Activated CD4-positive, CD25-positive, alpha-beta regulatory T cell treated with anti-CD3 and anti-CD28 coated beads, Interleukin-2, amount 50 U/mL, for 16 hours (primary cell): ENCODE measurements around the gene CRTC1.

ENCODE experiments used
- DNase-seq: peaks from one replicate; pipeline ENCODE4 v3.0.0-alpha.2; 2020; ENCODE audit warnings: low read depth, low spot score

The CRTC1 gene

GRCh38 chr19:18745012-18745735, 61.7 kb downstream of the CRTC1 start:
- DNase-seq = no peak

- DNase-seq = no peak
Measured at GRCh38 chr19:18745931-18746330, 62.5 kb downstream of the CRTC1 start.

GRCh38 chr19:18746401-18747325, 63.2 kb downstream of the CRTC1 start:
- DNase-seq = no peak

GRCh38 chr19:18749362-18750231, 66.1 kb downstream of the CRTC1 start:
- no peak for DNase-seq

- DNase-seq = no peak
Measured at GRCh38 chr19:18750295-18750970, 67.0 kb downstream of the CRTC1 start.

- no peak for DNase-seq
Measured at GRCh38 chr19:18751571-18751970, 68.1 kb downstream of the CRTC1 start.

- no peak for DNase-seq
Measured at GRCh38 chr19:18754501-18754900, 71.0 kb downstream of the CRTC1 start.

- no peak for DNase-seq
Measured at GRCh38 chr19:18756896-18757295, 73.4 kb downstream of the CRTC1 start.

GRCh38 chr19:18759304-18759994, 76.0 kb downstream of the CRTC1 start:
- no peak for DNase-seq

GRCh38 chr19:18759995-18760426, 76.5 kb downstream of the CRTC1 start:
- DNase-seq = no peak

- DNase-seq = no peak
Measured at GRCh38 chr19:18760440-18761383, 77.2 kb downstream of the CRTC1 start.

GRCh38 chr19:18761531-18762110, 78.1 kb downstream of the CRTC1 start:
- DNase-seq = no peak

- no peak for DNase-seq
Measured at GRCh38 chr19:18762125-18763023, 78.9 kb downstream of the CRTC1 start.

- no peak for DNase-seq
Measured at GRCh38 chr19:18763674-18764590, 80.5 kb downstream of the CRTC1 start.

GRCh38 chr19:18764591-18765051, 81.1 kb downstream of the CRTC1 start:
- DNase-seq = no peak

- DNase-seq = no peak
Measured at GRCh38 chr19:18765224-18765623, 81.7 kb downstream of the CRTC1 start.
